Activated T-cell treated with anti-CD3 and anti-CD28 coated beads, Interleukin-2, amount 50 U/mL, for 1 hour (primary cell): Measurements from ENCODE around the gene LYSET.
"Not testable (repeated sequence)": the region's sequence is repeated elsewhere in the genome, so short reads cannot be mapped to it uniquely, and the experiment has no call there.

Source experiments
- DNase-seq: peaks from one replicate; pipeline ENCODE4 v3.0.0-alpha.2; 2020

LYSET gene

GRCh38 chr14:93230539-93230938, 45.4 kb downstream of the LYSET start:
- no peak for DNase-seq

GRCh38 chr14:93231129-93231979, 46.2 kb downstream of the LYSET start:
- DNase-seq: no peak

GRCh38 chr14:93232159-93232558, 47.0 kb downstream of the LYSET start:
- DNase-seq: no peak

- DNase-seq: not testable (repeated sequence)
These were observed 48.0 kb downstream of the LYSET start for GRCh38 chr14:93233078-93233477.

GRCh38 chr14:93234798-93235197, 49.7 kb downstream of the LYSET start:
- DNase-seq: no peak
